Epithelial cell of proximal tubule (primary cell): Measurements from ENCODE around the gene GABRA4. TPM values are rescaled to one million over a fixed set of nuclear protein-coding genes. Genes with fewer than 3 reads are reported as not detected.

ENCODE experiments used
- DNase-seq: peaks from one replicate; pipeline ENCODE4 v3.0.0-alpha.2; 2011; ENCODE audit warnings: low read depth
- H3K4me3 ChIP-seq: 2 replicates; pipeline ENCODE4 v1.5.1; 2011; ENCODE audit warnings: low read depth, mild to moderate bottlenecking, low read length
- total RNA-seq: library from RNA; depleted of rRNA; stranded (reverse); fragments of >200 nt; gene quantifications from 2 replicates; pipeline ENCODE4 v1.2.3, GENCODE V29; 2015
- TF ChIP-seq, protein P1 (sequence below): conservative IDR thresholded peaks from 2 replicates; pipeline ENCODE4 v1.5.1; 2012; ENCODE audit warnings: low read depth, mild to moderate bottlenecking, low read length

GABRA4 gene
- total RNA-seq, 1 donor from 2014 or later, result not detected

DNA sequence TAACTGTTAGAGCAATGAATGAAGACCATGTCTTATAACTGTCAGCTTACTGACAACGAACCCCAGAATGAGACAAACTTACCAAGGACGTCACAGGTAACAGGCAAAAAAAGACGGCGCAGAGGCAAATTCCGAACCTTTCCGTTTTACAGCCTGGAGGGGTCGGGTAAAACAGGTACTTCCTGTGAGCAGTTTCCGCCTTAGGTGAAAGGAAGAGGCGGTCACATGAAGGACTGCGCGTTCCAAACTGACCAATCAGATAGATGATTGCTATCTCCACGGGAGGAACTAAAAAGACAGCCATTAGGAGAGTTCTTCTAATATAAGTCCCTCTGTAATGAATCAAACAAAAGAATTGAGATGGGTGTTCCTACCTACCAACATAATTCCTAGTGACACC, 84.3 kb downstream of the GABRA4 start, which contains the start of gene COX7B2:
Gene COX7B2, minus strand, starts transcription at position 168 of the 400 bp plus-strand sequence. CDS start 174,053 bp downstream, outside the sequence.
- no peak within 1 kb of the TSS for H3K4me3 ChIP-seq
- no peak for DNase-seq
- TF ChIP-seq, protein P1, sequence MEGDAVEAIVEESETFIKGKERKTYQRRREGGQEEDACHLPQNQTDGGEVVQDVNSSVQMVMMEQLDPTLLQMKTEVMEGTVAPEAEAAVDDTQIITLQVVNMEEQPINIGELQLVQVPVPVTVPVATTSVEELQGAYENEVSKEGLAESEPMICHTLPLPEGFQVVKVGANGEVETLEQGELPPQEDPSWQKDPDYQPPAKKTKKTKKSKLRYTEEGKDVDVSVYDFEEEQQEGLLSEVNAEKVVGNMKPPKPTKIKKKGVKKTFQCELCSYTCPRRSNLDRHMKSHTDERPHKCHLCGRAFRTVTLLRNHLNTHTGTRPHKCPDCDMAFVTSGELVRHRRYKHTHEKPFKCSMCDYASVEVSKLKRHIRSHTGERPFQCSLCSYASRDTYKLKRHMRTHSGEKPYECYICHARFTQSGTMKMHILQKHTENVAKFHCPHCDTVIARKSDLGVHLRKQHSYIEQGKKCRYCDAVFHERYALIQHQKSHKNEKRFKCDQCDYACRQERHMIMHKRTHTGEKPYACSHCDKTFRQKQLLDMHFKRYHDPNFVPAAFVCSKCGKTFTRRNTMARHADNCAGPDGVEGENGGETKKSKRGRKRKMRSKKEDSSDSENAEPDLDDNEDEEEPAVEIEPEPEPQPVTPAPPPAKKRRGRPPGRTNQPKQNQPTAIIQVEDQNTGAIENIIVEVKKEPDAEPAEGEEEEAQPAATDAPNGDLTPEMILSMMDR, result no peak

DNA sequence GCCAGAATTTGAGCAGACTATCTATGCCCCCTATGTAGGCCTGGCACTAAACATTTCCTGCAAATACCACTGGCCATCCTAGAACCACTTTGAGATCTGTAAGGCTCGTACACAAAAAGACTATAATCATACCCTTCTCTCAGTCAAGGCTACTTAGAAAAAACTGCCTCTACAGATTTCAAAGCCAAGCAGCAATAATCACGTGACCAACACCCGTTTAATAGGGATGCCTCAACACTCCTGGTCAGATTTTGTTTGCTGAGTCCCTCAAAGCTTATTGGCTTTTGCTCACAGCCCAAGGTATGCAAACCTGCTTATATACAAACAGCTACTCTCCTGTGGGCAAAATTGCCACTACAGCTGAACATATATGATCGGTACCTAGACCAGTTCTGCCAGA, 85.2 kb downstream of the GABRA4 start:
- no peak overlapping the region for H3K4me3 ChIP-seq
- TF ChIP-seq, protein P1, result no peak
- no peak for DNase-seq

DNA sequence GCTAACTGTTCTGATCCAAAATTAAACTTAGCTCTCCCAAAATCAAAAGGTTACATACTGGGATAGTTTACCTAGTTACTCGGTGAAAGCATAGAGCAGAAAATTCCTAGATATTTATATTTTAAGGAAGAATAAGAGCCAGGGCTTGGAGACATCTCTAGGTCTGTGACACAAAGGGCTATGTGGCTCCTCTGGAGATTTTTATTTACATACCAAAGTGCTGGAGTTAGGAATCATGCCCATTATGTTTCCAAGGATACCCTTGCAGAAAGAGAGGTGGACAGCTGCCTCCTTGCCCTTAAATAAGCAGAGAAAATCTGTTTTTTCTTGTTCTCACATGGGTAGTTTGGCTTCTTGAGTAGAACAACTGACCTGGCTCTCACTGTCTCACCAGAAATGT, 93.3 kb downstream of the GABRA4 start:
- DNase-seq, result no peak
- TF ChIP-seq, protein P1, result no peak
- no peak overlapping the region for H3K4me3 ChIP-seq

DNA sequence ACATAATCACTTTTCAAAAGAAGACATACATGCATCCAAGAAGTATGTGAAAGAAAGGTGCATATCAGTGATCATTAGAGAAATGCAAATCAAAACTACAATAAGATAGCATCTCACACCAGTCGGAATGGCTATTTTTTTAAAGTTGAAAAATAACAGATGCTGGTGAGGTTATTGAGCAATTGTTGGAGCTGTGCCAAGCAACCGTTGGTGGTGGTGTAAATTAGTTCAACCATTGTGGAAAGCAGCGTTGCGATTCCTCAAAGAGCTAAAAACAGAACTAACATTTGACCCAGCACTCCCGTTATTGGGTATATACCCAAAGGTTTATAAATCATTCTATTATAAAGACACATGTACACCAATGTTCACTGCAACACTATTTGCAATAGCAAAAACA, 98.6 kb downstream of the GABRA4 start:
- no peak overlapping the region for H3K4me3 ChIP-seq
- TF ChIP-seq, protein P1, result no peak
- no peak for DNase-seq

DNA sequence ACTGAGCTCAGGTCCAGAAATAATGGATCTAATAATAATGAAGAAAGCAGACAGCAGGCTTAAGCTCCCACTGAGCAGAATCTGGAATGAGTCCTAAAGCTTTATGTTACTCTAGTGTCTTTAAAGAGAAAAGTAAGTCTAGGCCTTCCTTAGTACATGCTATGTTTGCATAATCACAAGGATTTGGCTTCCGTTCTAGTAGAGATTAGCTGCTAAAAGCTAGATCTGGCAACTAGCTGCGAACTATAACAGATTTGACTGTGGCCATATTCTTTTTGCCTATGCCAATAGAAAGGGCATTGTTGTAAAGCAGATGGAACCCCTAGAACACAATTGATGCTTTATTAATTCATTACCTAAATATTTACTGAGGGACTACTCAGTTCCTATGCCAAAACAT, 103.3 kb downstream of the GABRA4 start:
- no peak overlapping the region for H3K4me3 ChIP-seq
- DNase-seq, result no peak
- TF ChIP-seq, protein P1, result no peak

DNA sequence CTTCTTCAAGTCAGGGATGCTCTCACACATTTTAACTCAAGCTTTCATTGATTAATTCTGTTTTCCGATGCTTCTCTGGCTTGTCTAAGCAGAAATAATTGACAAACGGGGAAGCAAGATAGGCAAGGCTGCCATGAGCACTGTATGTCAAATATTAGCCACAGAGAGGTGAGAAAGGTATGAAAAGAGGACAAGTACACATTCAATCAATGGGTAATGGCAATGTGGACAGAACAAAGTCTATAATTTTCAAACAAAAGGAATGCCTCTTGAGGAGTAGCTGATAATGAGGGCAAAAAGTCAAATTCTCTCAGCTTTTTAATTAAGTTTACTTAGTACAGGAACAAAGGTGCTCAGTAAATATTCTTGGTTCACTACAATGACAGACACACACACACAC, 104.0 kb downstream of the GABRA4 start:
- no peak for DNase-seq
- TF ChIP-seq, protein P1, result no peak
- H3K4me3 ChIP-seq, result no peak overlapping the region

DNA sequence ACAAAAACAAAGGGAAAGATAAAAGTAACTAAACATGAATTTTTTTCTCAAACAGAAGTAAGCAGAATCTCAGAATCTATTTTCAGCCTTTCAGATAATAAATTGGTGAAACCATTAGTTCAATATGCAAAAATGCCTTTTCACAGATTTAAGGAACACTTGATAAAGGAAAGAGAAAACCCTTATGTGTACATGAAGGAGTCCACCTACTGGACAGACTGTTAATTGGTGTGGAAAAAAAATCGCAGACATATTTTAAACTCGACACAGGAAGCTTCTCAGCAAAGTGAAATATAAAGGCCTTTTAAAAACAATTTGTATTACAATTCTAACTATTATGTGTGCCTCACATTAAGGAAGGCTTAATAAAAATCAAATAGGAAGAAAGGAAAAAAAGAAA, 106.7 kb downstream of the GABRA4 start:
- no peak for DNase-seq
- TF ChIP-seq, protein P1, result peak; percentile 55
- no peak overlapping the region for H3K4me3 ChIP-seq
